ENCODE measurements around the gene PEX1. TPM values are rescaled to one million over a fixed set of nuclear protein-coding genes. Genes with fewer than 3 reads are reported as not detected.
"Not testable (repeated sequence)": the region's sequence is repeated elsewhere in the genome, so short reads cannot be mapped to it uniquely, and the experiment has no call there.

PEX1 gene
- polyA plus RNA-seq (ENCODE audit: insufficient read length in 12 of 12) = 10 to 100 TPM in 11 of 12 donors, not detected in 1; 16.7 to 36.4 (median 28.4) TPM
- long read RNA-seq, donor 1, partial matches to known transcripts = 6 of 8 reads
- long read RNA-seq, donor 1, other reads (novel, unspliced or antisense) = 0 of 8 reads
- long read RNA-seq, donor 2, partial matches to known transcripts = 0 of 1 reads
- long read RNA-seq, donor 2, other reads (novel, unspliced or antisense) = 0 of 1 reads
- long read RNA-seq, donor 3, partial matches to known transcripts = 5 of 5 reads
- long read RNA-seq, donor 3, other reads (novel, unspliced or antisense) = 0 of 5 reads
- long read RNA-seq, donor 4, partial matches to known transcripts = 0 of 1 reads
- long read RNA-seq, donor 4, other reads (novel, unspliced or antisense) = 0 of 1 reads
- long read RNA-seq, donor 5, partial matches to known transcripts = 42 of 45 reads
- long read RNA-seq, donor 5, other reads (novel, unspliced or antisense) = 0 of 45 reads
- long read RNA-seq, donor 6, partial matches to known transcripts = 0 of 1 reads
- long read RNA-seq, donor 6, other reads (novel, unspliced or antisense) = 0 of 1 reads
- long read RNA-seq, donor 7, full-length matches to known transcripts = 2 of 2 reads
- long read RNA-seq, donor 7, partial matches to known transcripts = 0 of 2 reads
- long read RNA-seq, donor 7, other reads (novel, unspliced or antisense) = 0 of 2 reads
- long read RNA-seq, donor 8, full-length matches to known transcripts = 4 of 17 reads
- long read RNA-seq, donor 8, partial matches to known transcripts = 13 of 17 reads
- long read RNA-seq, donor 8, other reads (novel, unspliced or antisense) = 0 of 17 reads
- long read RNA-seq, donor 9 = 0 reads
- long read RNA-seq, donor 10, full-length matches to known transcripts = 2 of 8 reads
- long read RNA-seq, donor 10, partial matches to known transcripts = 6 of 8 reads
- long read RNA-seq, donor 10, other reads (novel, unspliced or antisense) = 0 of 8 reads
- long read RNA-seq, donor 11, partial matches to known transcripts = 10 of 17 reads
- long read RNA-seq, donor 11, other reads (novel, unspliced or antisense) = 6 of 17 reads

DNA sequence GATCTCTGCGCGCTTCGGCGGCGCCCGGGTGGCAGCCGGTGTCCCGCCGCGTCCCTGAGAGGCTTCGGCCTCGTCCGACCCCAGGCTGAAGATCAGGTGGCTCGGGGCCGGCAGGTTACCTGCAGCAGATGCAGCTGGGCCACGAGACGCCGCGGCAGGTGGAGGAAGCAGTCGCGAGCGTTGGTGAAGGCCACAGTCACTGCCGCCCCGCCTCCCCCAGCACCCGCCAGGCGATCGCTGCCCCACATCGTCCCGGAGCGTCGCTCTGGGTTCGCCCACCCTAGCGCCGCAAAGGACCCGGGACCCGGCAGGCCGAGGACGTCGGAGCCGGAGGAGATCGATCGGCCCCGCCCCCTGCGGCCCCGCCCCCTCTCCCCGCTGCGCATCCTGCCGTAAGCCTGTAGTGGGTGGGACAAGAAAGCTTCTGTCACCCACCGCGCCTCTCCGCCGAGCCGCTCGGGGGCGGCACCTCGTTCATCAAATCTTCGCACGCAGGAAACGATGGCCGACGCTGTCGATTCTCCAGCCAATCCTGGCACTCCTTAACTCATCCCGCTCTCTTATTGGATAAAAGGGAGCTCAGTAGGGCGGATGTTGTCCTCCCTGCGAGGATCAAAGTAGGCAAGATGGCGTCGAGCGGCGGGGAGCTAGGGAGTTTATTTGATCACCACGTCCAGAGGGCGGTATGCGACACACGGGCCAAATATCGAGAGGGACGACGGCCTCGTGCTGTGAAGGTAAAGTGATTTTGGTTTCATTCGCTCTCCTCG lies at the start of gene PEX1, which contains the start of gene RBM48:
Gene PEX1, minus strand, starts transcription at position 333 of the 770 bp plus-strand sequence. Its CDS starts 85 bp downstream, at position 248.
Gene RBM48, plus strand, starts transcription at position 608 of the 770 bp plus-strand sequence. Its CDS starts 19 bp downstream, at position 627.
- peak; percentile 99 for DNase-seq

DNA sequence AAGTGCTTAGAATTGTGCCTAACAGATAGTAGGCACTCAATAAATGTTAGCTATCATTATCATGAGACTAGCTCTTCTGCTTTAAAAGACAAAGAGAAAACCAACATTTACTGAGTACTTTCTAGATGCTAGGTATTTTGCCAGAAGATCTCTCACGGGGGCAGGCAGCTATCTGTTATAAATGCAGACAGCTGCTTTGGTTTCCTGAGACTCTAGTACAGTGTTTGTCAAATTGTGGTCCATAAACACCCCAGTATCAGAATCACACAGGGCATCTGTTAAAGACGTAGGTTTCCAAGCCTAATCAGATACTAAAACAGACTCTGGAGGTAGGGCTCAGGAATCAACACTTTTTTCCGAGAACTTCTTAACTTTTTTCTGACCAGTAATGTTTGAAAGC lies 48.0 kb upstream of the PEX1 start:
- no peak for DNase-seq

DNA sequence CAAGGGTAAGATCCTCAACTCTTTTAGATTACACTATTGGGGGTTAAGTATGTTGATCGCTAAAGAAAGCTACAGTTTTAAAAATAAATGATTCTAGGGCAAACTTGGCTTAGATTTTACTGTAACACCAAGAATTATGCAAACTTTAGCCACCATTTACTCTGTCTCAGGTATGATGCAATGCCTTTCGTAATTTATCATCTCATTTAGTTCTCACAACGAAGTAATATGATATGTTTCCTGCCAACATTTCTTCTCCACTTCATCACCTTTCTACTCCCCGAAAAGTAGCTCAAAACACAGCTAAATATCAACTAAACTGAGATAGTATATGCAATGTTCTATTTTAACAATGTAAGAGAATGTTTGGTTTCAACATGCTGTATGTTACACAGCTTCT lies 40.8 kb upstream of the PEX1 start:
- no peak for DNase-seq

DNA sequence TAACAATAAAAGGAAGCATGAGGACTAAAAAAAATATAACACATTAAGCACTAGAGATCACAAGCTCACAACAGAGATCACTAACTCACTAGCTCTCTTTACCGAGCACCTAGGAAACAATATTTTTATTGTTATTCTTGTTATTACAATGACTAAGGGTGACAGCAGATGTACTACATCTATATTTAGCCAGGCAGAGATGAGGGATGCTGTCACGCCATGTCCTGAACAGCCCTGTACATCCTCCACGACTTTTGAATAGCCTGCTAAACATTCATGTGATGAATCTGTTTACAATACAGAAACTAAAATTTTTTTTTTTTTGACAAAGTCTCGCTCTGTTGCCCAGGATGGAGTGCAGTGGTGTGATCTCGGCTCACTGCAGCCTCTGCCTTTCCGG lies 39.1 kb upstream of the PEX1 start:
- no peak for DNase-seq

DNA sequence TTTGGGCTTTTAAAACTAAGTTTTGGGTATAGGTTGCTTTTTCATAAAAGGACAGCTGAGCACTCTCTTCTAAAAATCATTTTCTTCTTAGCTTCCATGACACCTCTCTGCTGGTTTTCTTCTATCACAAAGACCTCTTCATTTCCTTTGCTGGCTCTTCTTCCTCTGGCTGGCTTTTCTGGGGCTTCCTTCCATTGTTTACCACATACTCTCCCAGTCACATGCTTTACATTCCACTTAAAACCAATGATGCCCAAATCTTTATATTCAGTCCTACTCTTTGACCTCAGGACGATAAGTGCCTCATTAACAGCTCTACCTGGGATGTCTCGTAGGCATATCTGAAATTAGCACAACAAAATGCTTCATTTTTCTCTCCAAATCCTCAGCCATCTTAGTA lies 35.0 kb upstream of the PEX1 start:
- no peak for DNase-seq

DNA sequence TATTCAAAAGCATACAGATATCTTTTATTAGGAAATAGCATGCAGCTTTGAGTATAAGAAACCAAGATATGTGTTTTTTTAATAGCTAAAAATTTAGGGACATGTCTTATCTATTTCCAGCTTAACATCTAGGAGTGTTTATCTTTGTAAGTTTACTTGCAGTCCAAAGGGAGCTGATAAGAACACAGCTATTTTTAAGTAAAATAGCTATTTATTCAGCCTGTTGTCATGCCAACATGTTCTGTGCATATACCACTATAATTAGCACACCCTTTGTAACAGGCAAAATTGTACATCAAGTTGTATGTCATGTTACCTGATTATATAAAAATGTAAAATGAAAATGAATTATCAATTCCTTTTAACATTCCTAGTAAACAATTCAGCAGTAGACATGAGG lies 32.3 kb upstream of the PEX1 start:
- DNase-seq = no peak

DNA sequence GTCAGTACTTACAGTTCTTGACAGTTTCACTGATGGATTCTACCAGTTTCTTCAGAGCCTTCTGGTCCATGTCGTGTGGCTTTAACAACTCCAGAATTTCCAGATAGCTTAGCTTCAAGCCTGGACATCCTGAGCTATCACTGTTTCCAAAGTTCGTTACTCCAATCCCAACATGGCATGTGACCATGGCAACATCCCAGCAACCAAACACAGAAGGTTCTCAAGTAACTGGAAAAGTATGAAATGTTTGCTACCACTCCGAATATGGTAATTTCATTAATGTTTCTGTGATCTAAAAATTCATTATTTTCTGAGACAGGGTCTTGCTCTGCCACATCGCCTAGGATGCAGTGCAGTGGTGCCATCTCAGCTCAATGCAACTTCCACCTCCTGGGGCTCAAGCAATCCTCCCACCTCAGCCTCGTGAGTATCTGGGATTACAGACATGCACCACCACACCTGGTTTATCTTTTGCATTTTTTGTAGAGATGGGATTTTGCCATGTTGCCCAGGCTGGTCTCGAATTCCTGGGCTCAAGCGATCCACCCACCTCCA lies 29.6 kb upstream of the PEX1 start:
- no peak for DNase-seq

DNA sequence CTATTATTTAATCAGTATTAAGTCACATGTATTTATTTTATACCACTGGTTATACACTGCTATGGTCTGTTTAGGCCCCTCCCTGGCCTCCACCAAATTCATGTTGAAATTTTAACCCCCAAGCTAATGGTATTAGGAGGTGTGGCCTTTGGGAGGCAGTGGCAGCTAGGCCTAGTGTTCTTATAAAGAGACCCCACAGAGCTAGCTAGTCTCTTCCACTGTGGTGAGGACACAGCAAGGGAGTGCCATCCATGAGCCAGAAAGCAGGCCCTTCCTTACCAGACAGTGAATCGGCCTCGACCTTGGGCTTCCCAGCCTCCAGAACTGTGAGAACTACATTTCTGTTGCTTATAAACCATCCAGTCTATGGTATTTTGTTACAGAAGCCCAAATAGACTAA lies 28.9 kb upstream of the PEX1 start:
- no peak for DNase-seq

DNA sequence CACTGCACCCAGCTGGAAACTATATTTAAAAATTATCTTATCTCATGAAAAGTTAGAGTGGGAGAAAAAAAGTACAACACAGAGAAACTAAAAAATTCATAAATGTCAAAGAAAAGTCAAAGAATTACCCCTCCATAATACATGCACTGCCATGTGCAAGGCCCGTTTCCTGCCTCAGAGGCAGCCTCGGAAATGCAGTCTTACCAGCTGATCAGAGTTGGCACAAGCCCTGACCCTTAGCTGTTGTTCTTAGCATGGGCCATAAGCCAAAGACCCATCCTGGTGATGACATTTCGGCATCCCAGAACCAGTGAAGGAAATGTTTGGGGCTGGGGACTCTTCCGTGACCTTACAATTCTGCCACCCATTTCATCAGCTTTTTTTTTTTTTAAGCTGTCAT lies 21.9 kb upstream of the PEX1 start:
- DNase-seq = no peak

DNA sequence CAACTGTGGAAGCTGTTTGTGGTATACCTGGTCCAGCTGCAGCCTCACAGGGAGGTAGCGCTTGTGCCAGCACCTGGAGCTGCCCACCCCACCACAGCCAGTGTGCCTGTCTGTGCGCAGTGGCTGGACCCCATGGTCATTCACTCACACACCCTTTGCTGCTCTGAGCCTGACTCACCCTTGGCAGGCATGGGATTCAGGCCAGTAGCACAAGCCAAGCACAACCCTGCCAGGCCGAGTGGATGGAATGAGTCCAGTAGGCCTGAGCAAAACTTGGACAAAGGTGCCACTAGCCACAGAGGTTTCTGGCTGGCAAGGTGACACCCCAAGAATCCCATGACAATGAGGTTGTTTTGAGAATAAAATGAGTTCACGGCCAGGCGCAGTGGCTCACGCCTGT lies 19.3 kb upstream of the PEX1 start:
- DNase-seq = no peak

DNA sequence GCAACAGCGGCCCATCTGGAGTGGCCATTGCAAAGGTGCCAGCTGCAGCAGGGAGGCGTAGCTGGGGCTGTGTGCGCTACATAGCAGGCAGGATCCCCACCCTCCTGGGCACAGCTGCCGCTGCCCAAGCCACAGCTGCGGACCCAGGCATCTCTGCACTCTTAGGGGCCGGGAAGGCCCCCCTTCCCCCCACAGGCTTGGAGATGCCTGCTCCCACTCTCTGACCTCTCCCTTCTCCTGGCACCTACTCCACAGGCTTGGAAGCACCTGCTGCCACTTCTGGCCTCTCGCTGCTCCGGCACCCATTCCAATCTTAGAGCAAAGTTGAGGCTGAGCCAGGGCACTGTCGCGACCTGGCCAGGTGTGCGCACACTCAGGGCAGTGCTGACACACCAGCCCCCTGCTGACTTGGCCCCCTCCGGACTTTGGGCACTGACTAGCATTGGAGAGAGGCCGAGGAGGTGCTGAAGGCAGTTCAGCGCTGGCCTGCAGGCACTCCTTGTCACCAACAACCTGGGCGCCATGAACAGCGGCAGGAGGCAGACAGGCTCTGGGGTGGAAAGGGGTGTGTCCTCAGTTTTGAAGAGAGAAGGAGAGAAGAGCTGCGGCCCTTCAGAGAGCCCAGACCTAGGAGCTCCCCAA lies 18.7 kb upstream of the PEX1 start:
- no peak for DNase-seq

DNA sequence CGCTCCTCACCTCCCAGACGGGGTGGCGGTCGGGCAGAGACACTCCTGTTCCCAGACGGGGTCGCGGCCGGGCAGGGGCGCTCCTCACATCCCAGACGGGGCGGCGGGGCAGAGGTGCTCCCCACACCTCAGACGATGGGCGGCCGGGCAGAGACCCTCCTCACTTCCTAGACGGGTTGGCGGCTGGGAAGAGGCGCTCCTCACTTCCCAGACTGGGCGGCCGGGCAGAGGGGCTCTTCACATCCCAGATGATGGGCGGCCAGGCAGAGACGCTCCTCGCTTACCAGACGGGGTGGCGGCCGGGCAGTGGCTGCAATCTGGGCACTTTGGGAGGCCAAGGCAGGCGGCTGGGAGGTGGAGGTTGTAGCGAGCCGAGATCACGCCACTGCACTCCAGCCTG lies 16.8 kb upstream of the PEX1 start:
- not testable (repeated sequence) for DNase-seq

DNA sequence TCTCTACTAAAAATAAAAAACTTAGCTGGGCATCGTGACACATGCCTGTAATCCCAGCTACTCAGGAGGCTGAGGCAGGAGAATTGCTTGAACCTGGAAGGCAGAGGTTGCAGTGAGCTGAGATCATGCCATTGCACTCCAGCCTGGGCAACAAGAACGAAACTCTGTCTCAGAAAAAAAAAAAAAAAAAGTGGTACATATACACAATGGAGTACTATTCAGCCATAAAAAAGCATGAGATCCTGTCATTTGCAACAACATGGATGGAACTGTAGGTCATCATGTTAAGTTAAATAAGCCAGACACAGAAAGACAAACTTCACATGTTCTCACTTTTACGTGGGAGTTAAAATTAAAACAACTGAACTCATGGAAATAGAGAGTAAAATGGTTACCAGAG lies 15.2 kb upstream of the PEX1 start:
- not testable (repeated sequence) for DNase-seq

DNA sequence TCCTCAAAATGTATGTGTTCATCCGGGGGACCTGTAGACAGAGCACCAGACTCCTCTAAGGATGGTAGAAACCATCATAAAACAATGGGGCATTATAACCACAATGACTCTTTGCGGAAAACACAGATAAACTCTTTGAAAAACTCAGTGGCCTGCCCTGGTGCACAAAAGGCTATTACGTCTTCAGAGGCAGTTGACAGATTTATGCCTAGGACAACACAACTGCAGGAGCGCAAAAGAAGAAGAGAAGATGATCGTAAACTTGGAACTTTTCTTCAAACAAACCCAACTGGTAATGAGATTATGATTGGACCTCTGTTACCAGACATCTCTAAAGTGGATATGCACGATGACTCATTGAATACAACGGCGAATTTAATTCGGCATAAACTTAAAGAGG lies 6.3 kb upstream of the PEX1 start:
- DNase-seq = no peak

DNA sequence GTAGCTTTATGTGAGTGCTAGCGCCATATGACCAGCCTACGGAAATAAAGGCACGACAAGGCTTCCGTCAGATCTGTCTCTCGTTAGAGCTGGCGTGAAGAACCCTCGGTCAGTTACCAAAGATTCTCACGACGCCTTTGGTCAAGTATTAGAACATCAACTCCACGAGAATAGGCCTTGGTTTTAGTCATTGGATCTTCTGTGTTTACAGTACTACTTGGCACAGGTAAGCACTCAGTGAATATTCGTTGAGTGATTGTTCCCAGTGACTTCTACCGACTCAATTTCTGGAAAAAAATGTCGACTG lies 591 bp upstream of the PEX1 start:
- DNase-seq = no peak

DNA sequence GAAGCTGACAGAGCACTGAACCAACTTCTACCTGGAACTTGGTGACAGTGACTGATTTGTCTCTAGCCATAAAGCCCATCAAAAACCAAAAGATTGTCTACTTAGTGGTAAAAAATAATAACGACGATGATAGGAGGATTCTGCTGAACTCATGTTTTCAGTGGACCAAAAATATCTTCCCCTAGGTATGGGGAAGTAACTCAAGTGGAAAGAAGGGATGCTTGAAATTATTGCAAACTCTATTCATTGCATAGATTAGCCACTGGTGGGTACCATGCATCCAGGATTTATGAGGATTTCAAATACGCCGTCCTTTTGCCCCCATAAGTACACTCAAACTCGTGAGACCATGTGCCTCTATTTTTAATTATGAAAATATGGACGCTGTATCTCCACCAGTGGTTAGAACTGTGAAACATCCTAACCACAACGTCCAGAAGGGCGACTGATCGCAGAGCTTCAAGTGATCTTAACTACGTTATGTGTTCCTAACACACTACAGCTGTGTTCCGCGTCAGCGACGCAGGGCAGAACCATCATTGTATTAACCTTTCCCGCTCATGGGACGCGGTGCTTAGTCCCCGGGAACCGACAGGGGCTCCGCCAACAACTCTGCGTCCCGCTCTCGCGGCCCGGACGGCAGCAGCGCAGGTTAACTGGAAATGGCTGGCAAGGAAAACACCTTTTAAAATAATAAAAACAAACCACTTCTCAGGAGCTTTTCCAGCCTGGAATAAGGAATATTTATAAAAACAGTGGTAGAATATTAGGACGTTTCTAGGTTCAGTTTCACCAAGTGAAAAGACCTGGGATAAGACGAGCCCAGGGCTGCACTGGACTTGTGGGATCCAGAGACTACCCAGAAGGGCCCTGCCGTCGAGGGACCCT lies 776 bp downstream of the PEX1 start:
- peak; percentile 42 for DNase-seq

DNA sequence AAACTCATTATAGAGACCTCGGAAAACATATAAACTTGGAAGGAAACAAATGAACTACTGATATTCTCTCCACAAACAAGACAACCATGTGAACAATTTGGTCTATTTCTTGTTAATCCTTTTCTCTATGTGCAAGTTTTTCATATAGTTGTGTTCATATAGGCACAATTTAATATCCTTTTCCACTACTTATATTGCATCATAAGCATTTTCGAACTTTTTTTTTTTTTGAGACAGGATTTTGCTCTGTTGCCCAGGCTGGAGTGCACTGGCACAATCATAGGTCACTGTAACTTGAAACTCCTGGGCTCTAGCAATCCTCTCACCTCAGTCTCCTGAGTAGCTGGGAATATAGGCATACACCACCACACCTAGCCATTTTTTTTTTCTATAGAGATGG lies 5.2 kb downstream of the PEX1 start:
- DNase-seq = no peak

DNA sequence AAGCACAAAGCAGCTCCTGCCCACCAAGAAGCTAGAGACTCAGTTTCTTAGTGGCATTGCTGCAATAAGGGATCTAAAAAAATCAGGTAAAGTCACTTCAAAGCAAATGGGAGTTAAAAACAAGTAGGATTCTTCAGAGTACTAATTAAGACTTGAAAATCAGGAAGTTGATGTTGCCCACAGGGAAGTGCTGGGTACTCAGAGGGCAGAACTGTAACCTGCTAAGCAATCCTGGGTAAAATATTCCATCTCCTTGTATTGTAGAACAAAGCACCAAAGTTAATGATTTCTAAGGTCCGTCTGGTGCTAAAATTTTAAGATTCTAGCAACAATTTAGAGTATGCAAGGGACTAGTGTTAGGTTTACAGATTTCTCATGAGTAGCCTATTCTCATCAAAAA lies 8.3 kb downstream of the PEX1 start:
- no peak for DNase-seq

DNA sequence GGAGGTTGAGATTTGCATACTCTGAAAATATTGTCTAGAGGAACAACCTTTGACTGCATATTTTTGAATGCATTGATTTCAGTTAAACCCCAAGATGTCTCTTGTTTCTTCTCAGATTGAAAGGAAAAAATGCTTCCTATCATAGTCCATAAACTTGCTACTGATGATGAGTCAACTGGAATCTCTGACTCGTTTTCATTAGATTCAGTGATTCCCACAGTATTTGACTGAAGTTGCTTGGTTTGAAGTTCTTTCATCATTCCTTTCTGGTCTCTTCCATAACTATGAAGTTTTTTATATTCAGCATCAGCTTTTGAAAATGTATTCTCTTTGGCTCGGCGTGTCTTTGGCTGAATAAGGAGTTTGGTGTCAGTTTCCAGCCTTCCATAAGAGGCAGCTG lies 10.7 kb downstream of the PEX1 start:
- DNase-seq = no peak

Data from muscle of arm (tissue), 14 donors.